ENCODE measurements around the gene ZSCAN32.

DNA sequence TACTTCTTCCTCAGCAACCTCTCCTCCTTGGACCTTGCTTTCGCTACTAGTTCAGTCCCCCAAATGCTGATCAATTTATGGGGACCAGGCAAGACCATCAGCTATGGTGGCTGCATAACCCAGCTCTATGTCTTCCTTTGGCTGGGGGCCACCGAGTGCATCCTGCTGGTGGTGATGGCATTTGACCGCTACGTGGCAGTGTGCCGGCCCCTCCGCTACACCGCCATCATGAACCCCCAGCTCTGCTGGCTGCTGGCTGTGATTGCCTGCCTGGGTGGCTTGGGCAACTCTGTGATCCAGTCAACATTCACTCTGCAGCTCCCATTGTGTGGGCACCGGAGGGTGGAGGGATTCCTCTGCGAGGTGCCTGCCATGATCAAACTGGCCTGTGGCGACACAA, 44.7 kb downstream of the ZSCAN32 start:
- TF ChIP-seq EZH2phosphoT487 (IDR thresholded peaks at IDR 0.05; ENCODE audit: borderline replicate concordance), result no peak
- TF ChIP-seq, protein P1, sequence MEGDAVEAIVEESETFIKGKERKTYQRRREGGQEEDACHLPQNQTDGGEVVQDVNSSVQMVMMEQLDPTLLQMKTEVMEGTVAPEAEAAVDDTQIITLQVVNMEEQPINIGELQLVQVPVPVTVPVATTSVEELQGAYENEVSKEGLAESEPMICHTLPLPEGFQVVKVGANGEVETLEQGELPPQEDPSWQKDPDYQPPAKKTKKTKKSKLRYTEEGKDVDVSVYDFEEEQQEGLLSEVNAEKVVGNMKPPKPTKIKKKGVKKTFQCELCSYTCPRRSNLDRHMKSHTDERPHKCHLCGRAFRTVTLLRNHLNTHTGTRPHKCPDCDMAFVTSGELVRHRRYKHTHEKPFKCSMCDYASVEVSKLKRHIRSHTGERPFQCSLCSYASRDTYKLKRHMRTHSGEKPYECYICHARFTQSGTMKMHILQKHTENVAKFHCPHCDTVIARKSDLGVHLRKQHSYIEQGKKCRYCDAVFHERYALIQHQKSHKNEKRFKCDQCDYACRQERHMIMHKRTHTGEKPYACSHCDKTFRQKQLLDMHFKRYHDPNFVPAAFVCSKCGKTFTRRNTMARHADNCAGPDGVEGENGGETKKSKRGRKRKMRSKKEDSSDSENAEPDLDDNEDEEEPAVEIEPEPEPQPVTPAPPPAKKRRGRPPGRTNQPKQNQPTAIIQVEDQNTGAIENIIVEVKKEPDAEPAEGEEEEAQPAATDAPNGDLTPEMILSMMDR (IDR thresholded peaks at IDR 0.05 in 2 of 3, conservative IDR thresholded peaks at IDR 0.05 in 1 of 3; ENCODE audit: borderline replicate concordance in 1 of 3, insufficient read depth in 1 of 3, low read depth in 2 of 3, low read length in 2 of 3), result no peak
- TF ChIP-seq, protein P2, sequence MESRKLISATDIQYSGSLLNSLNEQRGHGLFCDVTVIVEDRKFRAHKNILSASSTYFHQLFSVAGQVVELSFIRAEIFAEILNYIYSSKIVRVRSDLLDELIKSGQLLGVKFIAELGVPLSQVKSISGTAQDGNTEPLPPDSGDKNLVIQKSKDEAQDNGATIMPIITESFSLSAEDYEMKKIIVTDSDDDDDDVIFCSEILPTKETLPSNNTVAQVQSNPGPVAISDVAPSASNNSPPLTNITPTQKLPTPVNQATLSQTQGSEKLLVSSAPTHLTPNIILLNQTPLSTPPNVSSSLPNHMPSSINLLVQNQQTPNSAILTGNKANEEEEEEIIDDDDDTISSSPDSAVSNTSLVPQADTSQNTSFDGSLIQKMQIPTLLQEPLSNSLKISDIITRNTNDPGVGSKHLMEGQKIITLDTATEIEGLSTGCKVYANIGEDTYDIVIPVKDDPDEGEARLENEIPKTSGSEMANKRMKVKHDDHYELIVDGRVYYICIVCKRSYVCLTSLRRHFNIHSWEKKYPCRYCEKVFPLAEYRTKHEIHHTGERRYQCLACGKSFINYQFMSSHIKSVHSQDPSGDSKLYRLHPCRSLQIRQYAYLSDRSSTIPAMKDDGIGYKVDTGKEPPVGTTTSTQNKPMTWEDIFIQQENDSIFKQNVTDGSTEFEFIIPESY (IDR thresholded peaks at IDR 0.05; ENCODE audit: extremely low read depth, insufficient replicate concordance, low read length), result no peak
- TF ChIP-seq POLR2A (IDR thresholded peaks at IDR 0.05; ENCODE audit: borderline replicate concordance, extremely low read depth, insufficient read depth, insufficient read length), result no peak
- TF ChIP-seq POLR2AphosphoS5 (IDR thresholded peaks at IDR 0.05; ENCODE audit: low read depth, low read length), result no peak
- no peak for TF ChIP-seq SIN3A (IDR thresholded peaks at IDR 0.05; ENCODE audit: low read depth)
- no peak for TF ChIP-seq RAD21 (IDR thresholded peaks at IDR 0.05; ENCODE audit: low read depth)
- TF ChIP-seq YY1 (IDR thresholded peaks at IDR 0.05; ENCODE audit: extremely low read depth, insufficient replicate concordance, low read depth, low read length), result no peak

All from HCT116 (cell line).